Panc1 (cell line): ENCODE measurements around the gene TRIM33.

Source experiments
- POLR2AphosphoS5 ChIP-seq: IDR thresholded peaks from 2 replicates; pipeline ENCODE4 v1.6.1; 2012; ENCODE audit warnings: mild to moderate bottlenecking, low read depth, low read length, moderate library complexity
- REST ChIP-seq, 2 experiments: IDR thresholded peaks; 2 replicates each; pipeline ENCODE4 v1.6.1; 2011 to 2012; ENCODE audit warnings: low read depth in 2 of 2, control low read depth in 1 of 2, low read length in 1 of 2, mild to moderate bottlenecking in 1 of 2, moderate library complexity in 1 of 2; ENCODE audit not compliant: insufficient read depth in 1 of 2
- SIN3A ChIP-seq: IDR thresholded peaks from 2 replicates; pipeline ENCODE4 v1.6.1; 2012; ENCODE audit warnings: low read depth, mild to moderate bottlenecking, low read length, moderate library complexity, borderline replicate concordance; ENCODE audit not compliant: insufficient read depth
- TF ChIP-seq, protein P1 (sequence below): fragments of 450-650 bp; IDR thresholded peaks from 2 replicates; pipeline ENCODE4 v1.5.1; 2017; ENCODE audit warnings: mild to moderate bottlenecking

DNA sequence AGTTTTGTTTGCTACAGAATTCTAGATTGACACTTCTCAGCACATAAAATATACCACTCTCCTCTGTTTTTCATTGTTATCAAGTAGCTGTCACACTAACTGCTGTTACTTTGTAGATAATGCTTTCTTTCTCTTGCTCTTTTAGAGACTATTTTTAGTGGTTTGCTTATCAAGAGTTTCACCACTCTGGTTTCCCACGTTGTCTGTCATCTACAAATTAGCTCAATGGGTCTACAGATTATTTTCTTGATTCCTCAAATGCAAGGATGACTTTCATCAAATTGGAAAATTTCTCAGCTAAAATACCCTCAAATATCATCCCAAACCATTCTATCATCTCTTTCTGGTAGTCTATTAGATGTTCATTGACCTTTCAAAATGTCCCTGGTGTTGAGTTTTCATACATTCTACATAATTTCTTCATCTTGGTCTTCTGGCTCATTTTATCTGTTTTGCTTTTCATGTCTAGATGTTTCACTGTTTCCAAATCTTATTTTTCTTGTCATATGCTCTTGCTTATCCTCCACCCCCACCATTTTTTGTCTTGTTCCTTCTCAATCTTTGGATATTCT is 122.5 kb downstream of the TRIM33 start:
- TF ChIP-seq, protein P1, sequence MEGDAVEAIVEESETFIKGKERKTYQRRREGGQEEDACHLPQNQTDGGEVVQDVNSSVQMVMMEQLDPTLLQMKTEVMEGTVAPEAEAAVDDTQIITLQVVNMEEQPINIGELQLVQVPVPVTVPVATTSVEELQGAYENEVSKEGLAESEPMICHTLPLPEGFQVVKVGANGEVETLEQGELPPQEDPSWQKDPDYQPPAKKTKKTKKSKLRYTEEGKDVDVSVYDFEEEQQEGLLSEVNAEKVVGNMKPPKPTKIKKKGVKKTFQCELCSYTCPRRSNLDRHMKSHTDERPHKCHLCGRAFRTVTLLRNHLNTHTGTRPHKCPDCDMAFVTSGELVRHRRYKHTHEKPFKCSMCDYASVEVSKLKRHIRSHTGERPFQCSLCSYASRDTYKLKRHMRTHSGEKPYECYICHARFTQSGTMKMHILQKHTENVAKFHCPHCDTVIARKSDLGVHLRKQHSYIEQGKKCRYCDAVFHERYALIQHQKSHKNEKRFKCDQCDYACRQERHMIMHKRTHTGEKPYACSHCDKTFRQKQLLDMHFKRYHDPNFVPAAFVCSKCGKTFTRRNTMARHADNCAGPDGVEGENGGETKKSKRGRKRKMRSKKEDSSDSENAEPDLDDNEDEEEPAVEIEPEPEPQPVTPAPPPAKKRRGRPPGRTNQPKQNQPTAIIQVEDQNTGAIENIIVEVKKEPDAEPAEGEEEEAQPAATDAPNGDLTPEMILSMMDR, result no peak
- TF ChIP-seq SIN3A (no peak), POLR2AphosphoS5 (no peak), REST (IDR thresholded peaks at IDR 0.05; ENCODE audit: insufficient read depth in 1 of 2, low read depth in 2 of 2, low read length in 1 of 2) (no peak)
